Measurements from ENCODE around the gene SLFN13.
A peak's percentile ranks its signal among the peaks of the same experiment; 100 is the strongest.
"Not testable (repeated sequence)": the region's sequence is repeated elsewhere in the genome, so short reads cannot be mapped to it uniquely, and the experiment has no call there.

The SLFN13 gene, protein sequence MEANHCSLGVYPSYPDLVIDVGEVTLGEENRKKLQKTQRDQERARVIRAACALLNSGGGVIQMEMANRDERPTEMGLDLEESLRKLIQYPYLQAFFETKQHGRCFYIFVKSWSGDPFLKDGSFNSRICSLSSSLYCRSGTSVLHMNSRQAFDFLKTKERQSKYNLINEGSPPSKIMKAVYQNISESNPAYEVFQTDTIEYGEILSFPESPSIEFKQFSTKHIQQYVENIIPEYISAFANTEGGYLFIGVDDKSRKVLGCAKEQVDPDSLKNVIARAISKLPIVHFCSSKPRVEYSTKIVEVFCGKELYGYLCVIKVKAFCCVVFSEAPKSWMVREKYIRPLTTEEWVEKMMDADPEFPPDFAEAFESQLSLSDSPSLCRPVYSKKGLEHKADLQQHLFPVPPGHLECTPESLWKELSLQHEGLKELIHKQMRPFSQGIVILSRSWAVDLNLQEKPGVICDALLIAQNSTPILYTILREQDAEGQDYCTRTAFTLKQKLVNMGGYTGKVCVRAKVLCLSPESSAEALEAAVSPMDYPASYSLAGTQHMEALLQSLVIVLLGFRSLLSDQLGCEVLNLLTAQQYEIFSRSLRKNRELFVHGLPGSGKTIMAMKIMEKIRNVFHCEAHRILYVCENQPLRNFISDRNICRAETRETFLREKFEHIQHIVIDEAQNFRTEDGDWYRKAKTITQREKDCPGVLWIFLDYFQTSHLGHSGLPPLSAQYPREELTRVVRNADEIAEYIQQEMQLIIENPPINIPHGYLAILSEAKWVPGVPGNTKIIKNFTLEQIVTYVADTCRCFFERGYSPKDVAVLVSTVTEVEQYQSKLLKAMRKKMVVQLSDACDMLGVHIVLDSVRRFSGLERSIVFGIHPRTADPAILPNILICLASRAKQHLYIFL
- 29.3 to 35.4 reads per million in 2 donors for total RNA-seq

DNA sequence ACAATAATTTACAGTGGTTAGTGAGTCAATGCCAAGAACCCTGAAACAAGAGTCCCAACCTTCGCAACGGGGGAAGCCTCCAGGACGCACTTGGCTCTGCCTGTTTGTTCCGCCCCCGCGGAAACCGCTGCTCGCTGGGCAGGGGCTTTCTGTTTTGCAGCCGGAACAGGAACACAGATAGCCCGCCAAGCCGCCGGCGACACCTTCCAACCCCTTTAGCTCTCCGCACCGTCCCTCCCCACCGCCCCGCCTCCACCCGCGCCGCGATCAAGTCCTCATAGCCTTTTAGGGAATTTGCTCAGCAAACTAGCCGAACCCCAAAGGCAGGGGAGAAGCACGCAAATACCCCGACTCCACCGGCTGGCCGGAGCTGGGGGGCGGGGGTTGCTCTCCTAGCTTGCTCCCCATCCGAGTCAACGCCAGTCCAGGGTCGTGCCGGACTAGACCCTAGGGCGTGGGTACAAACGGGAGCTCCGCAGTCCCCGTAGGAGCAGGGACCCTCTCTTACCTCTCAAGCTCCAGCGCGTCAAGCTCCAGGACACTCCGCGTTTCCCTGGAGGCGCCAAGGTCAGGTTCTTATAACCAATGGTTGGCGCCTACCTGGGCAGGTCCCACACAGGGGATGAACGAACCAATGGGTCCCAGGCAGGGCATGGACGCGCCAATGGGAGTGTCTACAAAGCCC is at the start of gene SLFN13:
SLFN13 (minus strand) TSS at position 553 of the 685 bp plus-strand sequence. CDS start 3,086 bp downstream, outside the sequence.
- DNase-seq: peak; percentile 52 to 92 (median 85)

DNA sequence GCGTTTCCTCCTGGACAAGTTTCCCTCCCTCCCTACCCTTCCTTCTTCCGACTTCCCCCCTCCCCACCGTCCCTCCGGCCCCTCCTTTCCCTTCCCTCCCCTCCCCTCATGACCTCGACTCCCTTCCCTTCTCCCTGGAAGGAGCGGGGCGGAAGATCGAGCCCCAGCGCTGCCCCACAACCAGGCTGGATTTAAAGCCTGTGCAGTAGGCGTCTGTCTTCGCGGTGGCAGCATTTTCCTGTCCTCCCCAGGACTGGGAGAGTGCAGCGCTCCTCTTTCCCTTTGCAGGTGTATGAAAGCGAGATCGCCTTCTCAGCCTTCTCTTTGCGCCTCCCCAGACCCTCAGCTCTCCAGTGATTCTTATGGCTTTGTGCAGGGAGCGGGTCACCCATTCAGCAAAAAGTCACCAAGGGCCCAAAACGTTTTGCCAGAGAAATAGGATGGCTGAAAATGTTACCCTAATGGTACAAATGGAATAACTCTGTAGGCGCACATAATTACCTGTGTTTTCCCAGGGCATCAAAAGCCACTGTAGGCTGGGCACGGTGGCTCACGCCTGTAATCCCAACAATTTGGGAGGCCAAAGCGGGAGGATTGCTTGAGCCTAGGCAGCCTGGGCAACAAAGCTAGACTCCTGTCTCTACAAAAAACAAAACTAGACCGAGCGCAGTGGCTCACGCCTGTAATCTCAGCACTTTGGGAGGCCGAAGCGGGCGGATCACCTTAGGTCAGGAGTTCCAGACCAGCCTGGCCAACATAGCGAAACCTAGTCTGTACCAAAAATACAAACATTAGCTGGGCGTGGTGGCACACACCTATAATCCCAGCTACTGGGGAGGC is 48.1 kb upstream of the SLFN13 start:
- no peak for DNase-seq

DNA sequence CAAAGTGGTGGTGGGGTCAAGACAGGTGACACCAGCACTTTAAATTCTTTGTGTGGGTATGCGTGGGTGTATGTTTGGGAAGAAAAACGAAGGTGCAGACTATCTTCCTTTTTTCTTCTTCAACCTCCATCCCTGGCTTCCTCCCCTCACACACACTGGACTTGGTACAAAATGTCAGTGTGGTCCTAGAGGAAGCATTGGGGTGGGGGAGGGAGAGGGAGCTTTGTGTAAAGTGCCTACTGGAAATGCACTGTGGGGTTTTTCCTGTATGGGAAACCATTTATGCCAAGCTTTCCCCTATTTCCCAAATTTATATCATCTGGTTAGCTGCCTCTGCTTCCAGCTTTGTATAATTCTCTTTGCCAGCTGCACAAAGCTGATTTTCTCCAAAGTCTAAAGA is 44.5 kb upstream of the SLFN13 start:
- DNase-seq: no peak

DNA sequence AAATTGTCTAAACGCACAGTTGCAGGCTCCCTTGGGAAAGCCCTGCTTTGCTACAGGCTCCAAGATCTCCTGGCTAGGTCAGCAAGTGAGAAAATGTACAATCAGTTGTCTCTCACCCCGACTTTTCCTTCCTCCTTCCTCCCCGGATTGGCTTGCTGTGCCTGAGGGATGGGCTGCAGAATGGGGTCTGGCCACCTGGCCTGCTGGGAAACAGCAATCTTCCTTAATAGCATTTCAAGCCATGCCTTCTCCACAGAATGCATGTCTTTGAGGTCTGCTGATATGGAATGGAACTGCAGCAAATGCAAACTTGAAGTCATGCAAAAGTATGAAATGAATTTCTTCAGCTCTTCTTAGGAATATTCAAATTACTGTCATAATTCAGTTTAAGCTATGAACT is 42.9 kb upstream of the SLFN13 start:
- DNase-seq: no peak

DNA sequence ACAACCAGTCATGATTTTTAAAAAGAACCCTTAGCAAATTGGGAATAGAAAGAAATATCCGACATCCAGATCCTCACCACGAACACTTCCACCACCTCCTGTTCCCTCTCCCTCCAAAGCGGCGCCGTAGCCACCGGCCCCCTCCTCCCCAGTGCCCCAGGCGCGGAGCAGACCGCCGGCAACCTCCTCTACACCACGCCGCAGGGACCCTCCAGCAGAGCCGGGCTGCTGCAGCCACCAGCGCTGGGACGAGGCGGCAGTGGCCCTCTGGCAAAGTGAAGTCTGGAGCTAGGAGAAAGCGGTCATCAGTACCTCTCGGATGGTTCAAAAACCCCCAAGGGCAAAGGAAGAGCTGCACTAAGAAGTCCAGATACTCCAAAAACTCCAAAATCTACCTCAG is 41.4 kb upstream of the SLFN13 start:
- DNase-seq: no peak

DNA sequence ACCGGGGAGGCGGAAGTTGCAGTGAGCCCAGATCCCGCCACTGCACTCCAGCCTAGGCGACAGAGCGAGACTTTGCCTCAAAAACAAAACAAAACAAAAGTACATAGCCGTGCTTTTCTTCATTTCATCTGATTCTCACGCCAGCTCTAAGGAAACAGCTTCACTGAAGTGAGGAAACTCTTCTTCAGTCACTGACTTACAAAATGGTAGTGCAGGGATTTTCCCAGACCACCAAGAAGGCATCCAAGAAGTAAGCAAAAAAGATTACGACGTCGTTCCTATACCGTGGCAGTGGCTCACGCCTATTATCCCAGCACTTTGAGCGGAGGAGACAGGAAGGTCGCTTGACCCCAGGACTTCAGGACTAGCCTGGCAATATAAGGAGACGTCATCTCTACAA is 40.4 kb upstream of the SLFN13 start:
- DNase-seq: no peak

DNA sequence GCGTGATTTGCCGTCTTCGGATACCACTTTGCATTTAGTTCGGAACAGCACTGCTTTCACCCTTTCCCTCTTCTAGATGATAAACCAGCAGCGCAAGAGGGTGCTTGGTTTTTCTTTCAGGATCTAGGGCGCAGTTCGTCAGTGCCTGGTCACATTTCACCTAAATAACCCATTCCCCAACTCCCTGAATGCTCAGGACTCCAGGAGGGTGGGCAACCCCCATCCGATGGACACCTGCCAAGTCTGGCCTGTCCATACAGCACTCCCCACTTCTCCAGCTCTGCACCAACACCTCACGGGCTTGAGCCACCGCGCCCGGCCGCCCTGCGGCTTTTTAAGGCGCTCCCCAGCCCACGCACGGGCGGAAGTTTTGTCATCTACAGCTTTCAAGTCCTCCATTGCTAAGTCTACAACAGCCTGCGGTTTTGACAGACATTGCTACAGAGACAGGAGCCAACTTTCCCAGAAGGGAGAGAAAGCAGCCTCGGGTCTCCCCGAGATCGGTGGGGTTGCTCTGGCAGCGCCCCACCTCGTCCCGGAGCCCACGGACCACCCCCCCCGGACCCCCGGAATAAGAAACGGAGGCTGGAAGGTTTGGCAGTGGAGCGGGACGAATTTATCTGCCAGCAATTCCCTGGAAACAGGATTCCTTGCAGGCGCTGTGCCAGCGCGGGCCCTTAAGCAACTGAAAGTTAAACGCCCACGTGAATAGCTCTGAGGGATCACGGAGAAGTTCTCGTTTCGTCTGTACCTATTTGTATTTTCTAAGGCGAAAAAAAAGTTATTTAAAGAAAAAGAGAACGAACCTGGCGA is 38.6 kb upstream of the SLFN13 start:
- DNase-seq: peak; percentile 30 to 83 (median 78)

DNA sequence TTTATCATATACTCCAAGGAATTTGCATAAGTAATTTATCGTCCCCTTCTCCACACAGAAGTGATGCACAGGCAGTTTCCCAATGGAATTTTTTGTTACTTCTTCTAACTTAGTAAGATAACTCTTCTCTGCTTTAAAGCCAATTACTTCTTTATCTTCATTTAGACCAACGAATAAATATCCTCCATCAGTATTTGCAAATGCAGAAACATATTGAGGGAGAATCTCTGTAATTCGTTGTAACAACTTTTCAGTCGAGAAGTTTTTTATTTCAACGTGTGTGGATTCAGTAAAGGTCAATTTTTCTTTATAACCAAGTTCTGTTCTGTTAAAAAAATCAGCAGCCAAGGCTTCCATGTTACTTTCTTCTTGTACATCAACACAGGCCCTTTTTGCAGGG is 30.7 kb upstream of the SLFN13 start:
- DNase-seq: no peak

DNA sequence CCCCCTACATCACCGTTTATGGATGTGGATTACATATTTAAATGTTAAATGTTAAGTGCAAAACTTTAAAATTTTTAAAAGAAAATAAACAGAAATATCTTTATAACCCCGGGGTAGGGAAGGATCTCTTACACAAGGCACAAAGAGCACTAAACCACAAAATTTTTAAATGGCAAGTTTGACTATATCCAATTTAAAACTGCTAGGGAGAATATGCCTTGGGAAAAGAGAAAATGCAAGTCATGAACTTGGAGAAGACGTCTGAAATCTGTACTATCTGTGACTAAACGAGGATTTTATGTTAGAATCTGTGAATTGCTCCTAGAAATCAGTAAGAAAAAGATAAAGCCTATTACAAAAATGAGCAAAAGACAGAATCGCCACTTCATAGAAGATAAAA is 28.7 kb upstream of the SLFN13 start:
- DNase-seq: no peak

DNA sequence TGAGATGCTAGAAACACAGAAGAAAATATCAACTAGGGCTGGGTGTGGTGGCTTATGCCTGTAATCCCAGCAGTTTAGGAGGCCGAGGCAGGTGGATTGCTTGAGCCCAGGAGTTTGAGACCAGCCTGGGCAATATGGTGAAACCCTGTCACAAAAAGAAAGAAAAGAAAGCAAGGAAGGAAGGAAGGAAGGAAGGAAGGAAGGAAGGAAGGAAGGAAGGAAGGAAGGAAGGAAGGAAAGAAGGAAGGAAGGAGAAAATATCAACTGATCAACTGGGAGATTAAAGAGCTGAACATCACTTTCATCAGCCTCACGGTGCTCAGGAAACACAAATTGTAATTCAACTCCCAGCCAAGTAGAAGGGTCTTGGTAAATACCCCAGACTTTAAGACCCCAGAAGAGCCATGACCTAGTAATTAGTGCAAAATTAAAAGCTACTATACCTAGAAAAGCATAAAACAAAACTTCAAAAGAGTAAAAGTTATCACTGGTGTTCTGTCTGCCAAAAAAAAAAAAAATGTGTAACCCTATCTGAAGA is 27.8 kb upstream of the SLFN13 start:
- no peak for DNase-seq

DNA sequence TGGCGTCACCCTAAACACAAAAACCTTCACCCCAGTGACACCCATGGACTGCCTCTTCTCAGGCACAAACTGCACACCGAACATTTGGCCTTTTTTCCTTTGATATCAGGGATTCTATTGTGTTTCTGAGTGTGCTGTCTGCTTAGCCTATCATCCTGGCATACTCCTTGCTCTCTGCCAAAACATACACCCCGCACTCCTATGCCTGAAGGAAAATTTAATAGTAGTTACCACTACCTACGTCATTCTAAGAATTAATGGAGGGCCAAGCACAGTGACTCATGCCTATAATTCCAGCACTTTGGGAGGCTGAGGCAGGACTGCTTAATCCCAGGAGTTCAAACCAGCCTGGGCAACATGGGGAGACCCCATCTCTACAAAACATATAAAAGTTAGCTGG is 19.9 kb upstream of the SLFN13 start:
- no peak for DNase-seq

DNA sequence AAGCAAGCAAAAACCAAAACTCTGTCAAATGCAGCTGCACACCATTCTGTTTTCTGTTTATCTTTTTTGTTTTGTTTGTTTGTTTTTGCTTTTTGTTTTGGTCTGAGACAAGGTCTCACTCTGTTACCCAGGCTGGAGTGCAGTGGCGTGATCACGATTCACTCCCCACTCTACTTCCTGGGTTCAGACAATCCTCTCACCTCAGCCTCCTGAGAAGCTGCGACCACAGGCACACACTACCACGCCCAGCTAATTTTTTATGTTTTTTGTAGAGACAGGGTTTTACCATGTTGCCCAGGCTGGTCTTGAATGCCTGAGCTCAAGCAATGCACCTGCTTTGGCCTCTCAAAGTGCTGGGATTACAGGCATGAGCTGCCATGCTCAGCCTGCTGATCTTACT is 19.3 kb upstream of the SLFN13 start:
- DNase-seq: peak in 2 of 5 experiments; percentile 57 to 76

DNA sequence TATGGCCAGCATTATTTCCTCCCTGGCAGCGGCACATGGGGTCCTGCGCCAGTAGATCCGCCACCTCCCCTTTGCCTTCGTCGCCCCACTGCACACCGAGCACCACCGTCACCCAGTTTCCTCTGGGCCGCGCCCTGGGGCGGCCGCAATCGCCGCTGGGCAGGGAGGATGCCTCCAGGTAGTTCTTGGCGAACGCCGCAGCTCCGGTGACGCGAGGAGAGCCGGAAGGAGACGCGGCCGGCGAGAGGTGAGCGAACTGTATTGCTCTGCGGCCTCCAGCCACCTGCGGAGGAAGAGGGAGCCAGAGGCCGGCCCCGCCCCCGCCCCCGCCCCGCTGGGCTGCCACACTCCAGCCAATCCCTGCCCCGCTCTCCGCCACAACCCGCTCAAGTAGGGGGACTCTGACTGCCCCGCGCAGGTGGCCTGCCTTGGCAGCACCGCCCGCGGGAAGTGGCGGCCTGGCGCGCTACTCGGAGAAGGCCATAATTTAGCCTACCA is 11.8 kb upstream of the SLFN13 start:
- DNase-seq: peak; percentile 16 to 89 (median 48)

DNA sequence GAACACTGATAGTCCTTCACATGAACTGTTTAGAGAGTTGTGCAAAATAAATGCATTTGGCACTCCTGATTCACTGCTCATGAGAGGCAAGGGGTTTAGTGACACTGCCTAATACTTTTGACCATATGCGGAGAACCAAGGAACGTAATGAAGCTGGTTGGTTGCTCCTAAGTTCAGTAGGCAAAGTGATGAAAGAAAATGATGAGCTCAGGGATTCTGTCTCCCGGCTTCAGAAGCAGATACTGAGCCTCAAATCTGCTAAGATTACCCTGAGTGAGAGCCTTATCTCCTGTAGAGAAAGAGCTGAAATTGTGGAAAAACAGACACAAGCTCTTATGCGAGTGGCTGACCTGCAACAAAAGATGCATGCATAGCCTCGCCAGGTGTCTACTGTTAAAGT is 5.5 kb upstream of the SLFN13 start:
- DNase-seq: not testable (repeated sequence)

DNA sequence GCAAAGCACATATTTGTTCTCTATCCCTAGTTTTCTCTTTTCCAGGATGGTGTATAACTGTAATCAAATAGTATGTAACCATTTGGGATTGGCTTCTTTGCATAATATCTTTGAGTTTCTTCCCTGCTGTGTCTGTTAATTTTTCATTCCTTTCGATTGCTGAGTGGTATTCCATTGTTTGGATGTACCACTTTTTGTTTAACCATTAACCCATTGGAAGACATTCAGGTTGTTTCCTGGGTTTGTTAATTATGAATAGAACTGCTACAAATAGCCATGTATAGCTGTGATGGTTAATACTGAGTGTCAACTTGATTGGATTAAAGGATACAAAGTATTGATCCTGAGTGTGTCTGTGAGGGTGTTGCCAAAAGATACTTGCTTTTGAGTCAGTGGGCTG is 4.6 kb upstream of the SLFN13 start:
- no peak for DNase-seq

DNA sequence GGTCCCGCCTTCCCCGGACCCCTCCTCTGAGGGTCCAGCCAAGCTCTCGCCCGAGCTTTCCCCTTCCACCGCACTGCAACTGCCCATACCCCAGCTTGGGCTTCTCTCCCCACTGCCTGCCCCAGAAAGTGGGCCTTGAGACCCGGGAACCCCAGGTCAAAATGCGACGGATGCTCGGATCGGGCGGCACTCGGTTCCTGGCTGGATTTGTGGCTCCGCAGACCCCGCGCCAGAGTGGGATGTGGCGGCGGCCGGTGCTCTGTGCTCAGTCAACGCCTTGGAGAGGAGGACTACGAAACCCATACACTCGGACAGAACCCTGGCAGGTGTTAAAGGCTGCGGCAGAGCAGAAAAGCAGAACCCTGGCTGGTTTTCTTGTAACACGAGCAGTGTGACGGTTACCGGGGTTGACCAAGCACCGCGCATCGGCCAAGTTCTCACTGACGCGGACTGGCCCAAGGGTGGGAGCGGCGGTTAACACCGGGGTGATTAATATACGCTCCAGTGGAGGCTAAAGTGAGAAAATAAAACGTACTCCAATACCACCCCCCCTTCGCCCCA is 885 bp upstream of the SLFN13 start:
- DNase-seq: no peak

DNA sequence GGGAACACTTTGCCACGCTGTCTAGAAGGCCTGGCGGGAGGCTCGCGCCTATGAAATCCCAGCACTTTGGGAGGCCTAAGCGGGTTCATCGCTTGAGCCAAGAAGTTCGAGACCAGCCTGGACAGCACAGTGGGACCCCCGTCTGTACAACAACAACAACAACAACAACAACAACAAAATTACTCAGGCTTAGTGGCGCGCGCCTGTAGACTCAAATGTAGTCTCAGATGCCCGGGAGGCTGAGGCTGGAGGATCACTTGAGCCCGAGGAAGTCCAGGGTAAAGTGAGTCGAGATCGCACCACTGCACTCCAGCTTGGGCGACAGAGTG is 297 bp upstream of the SLFN13 start:
- DNase-seq: no peak

DNA sequence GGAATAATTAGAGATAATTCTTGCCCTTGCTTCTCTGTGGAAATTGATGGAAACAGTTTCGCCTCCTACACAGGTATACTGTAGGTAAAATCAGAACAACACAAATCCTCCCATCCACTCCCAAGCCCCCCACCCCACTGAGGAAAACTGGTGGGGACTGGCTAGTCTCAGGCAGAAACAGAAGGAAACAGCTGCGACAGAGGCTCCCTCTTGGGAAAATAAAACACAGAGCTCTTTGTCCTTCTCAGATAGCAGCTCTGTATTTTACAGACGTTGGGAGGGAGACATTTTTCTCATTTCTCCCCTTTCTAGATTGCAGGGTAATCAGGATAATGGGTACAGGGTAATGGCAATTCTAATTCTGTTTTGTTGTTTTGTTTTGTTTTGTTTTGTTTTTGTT is 1.1 kb downstream of the SLFN13 start:
- no peak for DNase-seq

DNA sequence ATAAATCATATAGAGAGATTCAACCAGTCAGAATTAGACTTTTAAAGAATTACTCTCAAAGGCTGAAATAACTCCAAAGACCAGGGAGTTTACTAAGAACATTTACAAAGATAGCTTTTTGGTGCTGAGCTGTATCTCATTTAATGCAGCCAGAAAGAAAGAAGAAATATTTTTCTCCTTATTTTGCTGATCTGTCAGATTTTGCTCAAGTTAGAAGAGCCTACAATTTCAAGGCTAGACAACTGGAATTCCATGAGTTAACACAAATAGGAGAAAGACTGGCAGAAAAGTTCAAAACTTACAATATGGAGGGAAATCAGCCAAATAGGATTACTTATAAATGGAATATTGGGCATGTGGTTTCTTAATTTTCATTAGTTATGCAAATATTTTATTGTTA is 10.1 kb downstream of the SLFN13 start:
- DNase-seq: no peak

DNA sequence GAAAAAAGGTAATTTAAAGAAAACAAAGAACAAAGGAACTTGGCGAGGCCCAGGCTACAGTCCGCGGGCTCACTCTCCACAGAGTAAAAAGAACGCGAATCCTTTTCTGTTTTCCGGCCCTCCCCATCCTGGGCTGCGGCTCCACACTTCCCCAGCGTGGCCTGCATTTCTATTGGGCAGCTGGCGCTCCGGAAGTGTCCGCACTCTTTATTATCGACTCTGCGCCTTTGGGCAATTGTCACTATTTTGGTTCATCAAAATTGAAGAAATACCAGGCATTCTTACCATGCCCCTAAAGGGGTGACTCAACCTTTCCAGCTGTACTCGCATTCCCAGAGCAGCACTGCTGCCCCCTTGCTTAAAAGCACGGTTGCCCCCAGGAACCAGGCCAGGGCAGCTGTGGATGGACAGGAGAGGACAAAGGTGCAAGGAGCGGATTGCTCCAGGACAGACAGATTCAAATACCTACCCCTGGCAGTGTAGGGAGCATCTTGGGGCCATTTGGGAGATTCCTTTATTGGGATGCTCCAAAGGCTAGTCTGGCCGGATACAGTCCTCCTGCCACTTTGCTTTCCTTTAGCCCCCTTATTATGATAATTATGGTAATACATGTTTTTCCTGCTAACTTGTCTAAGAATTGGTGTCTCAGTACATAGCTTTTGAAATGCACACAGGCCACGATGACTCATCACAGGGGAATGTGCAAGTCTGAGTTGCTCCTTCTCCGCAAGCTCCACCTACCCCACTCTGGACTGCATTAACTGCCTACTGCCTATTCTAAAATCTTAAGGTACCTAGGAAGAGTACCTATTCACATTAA is 15.3 kb downstream of the SLFN13 start:
- DNase-seq: peak in 4 of 5 experiments; percentile 17 to 84 (median 30)

All from T-helper 2 cell (primary cell).